ENCODE measurements around the gene EMILIN1. TPM values are rescaled to one million over a fixed set of nuclear protein-coding genes. Genes with fewer than 3 reads are reported as not detected.

The EMILIN1 gene
- total and polyA plus RNA-seq, 2 experiments from 2014 or later, result 3.2 to 15.4 TPM

GRCh38 chr2:27039426-27039825, 39.0 kb upstream of the EMILIN1 start (continued):
- TF ChIP-seq ZNF462 (CRISPR knock-in tag; IDR thresholded peaks at IDR 0.05) (no peak), REST (IDR thresholded peaks at IDR 0.05; ENCODE audit: unreplicated experiment) (no peak), JUNB (IDR thresholded peaks at IDR 0.05; ENCODE audit: unreplicated experiment) (no peak), ZNF114 (CRISPR knock-in tag; IDR thresholded peaks at IDR 0.05) (no peak)

- H3K9me2 ChIP-seq (ENCODE audit: insufficient read depth), result no peaks in the 10 kb centered on the region
- H3K79me2 ChIP-seq (replicated peaks; ENCODE audit: insufficient read depth), result no peaks in the 10 kb centered on the region
- Mint-ChIP-seq H3K4me1 (no peaks in the 10 kb centered on the region), H3K27ac (no peak overlapping the region), H3K27me3 (ENCODE audit: insufficient read depth, low read depth, poor library complexity) (peaks cover 4% of the 10 kb centered on the region), H3K9me3 (no peaks in the 10 kb centered on the region), H3K36me3 (ENCODE audit: low read depth) (peaks cover 55% of the 10 kb centered on the region), H3K4me3 (no peak overlapping the region)
- no peak overlapping the region for H3K4me2 ChIP-seq
- H2AFZ ChIP-seq, result no peak overlapping the region
- H3K27me3 ChIP-seq (ENCODE audit: insufficient read depth), result no peaks in the 10 kb centered on the region
- ATAC-seq (no peak), DNase-seq (ENCODE audit: low spot score) (no peak)
- H3K4me1 ChIP-seq (ENCODE audit: insufficient read depth), result no peaks in the 10 kb centered on the region
- no peaks in the 10 kb centered on the region for H3F3A ChIP-seq (replicated peaks; ENCODE audit: low read depth)
- peaks cover 17% of the 10 kb centered on the region; the same call in 1 of the 2 replicates for H3K36me3 ChIP-seq (ENCODE audit: insufficient read depth)
- H3K27ac ChIP-seq (ENCODE audit: low read depth), result no peak overlapping the region
- H4K20me1 ChIP-seq (replicated peaks; ENCODE audit: insufficient read depth), result no peaks in the 10 kb centered on the region
- H3K4me3 ChIP-seq, result no peak overlapping the region
- no peak for TF ChIP-seq JUNB (IDR thresholded peaks at IDR 0.05; ENCODE audit: unreplicated experiment)
- no peak for TF ChIP-seq EZH2 (IDR thresholded peaks at IDR 0.05; ENCODE audit: low read depth, unreplicated experiment)
- no peak for TF ChIP-seq ZNF331 (CRISPR knock-in tag; IDR thresholded peaks at IDR 0.05; ENCODE audit: low read depth)
- TF ChIP-seq EZH2phosphoT487 (IDR thresholded peaks at IDR 0.05; ENCODE audit: unreplicated experiment), result no peak
- TF ChIP-seq CTCF (conservative IDR thresholded peaks at IDR 0.05; ENCODE audit: low read depth in 2 of 2), result no peak
Observed at GRCh38 chr2:27039871-27040270, 38.5 kb upstream of the EMILIN1 start.

Measured in GM23338 (cell line).